Smooth muscle cell (in vitro differentiated cells): ENCODE measurements around the gene CCR7. TPM values are rescaled to one million over a fixed set of nuclear protein-coding genes. Genes with fewer than 3 reads are reported as not detected.
"Not testable (repeated sequence)": the region's sequence is repeated elsewhere in the genome, so short reads cannot be mapped to it uniquely, and the experiment has no call there.

ENCODE experiments used
- DNase-seq: peaks from one replicate; lab custom pipeline; 2025; ENCODE audit not compliant: unreplicated experiment; lab: John Stamatoyannopoulos, UW
- H2AFZ ChIP-seq: fragments of 200-600 bp; sonication (generic); 2 replicates; pipeline ENCODE4 v1.6.0; 2016; ENCODE audit warnings: antibody characterized with exemption, low read depth, mild to moderate bottlenecking
- H3F3A ChIP-seq: fragments of 200-600 bp; sonication (generic); 2 replicates; pipeline ENCODE4 v1.6.0; 2017; ENCODE audit warnings: antibody characterized with exemption, low read depth
- H3K27ac ChIP-seq: fragments of 200-600 bp; sonication (generic); 2 replicates; pipeline ENCODE4 v1.5.1; 2016; ENCODE audit warnings: low read depth, mild to moderate bottlenecking
- H3K27me3 ChIP-seq: fragments of 200-600 bp; sonication (generic); 2 replicates; pipeline ENCODE4 v1.6.1; 2016; ENCODE audit warnings: low read depth, mild to moderate bottlenecking
- H3K36me3 ChIP-seq: fragments of 200-600 bp; sonication (generic); 2 replicates; pipeline ENCODE4 v1.5.1; 2016; ENCODE audit warnings: low read depth
- H3K4me1 ChIP-seq: fragments of 200-600 bp; sonication (generic); 2 replicates; pipeline ENCODE4 v1.5.1; 2016; ENCODE audit warnings: low read depth
- H3K4me2 ChIP-seq: fragments of 200-600 bp; sonication (generic); 2 replicates; pipeline ENCODE4 v1.6.0; 2016; ENCODE audit warnings: mild to moderate bottlenecking
- H3K4me3 ChIP-seq: fragments of 200-600 bp; sonication (generic); 2 replicates; pipeline ENCODE4 v1.5.1; 2016; ENCODE audit warnings: mild to moderate bottlenecking
- H3K79me2 ChIP-seq: fragments of 200-600 bp; sonication (generic); 2 replicates; pipeline ENCODE4 v1.6.0; 2016; ENCODE audit warnings: low read depth, mild to moderate bottlenecking
- H3K9ac ChIP-seq: fragments of 200-600 bp; sonication (generic); 2 replicates; pipeline ENCODE4 v1.6.0; 2016; ENCODE audit warnings: low read depth
- H3K9me3 ChIP-seq: fragments of 200-600 bp; sonication (generic); replicated peaks from 2 replicates; pipeline ENCODE4 v1.5.1; 2016; ENCODE audit warnings: low read depth
- H4K20me1 ChIP-seq: fragments of 200-600 bp; sonication (generic); 2 replicates; pipeline ENCODE4 v1.6.0; 2016; ENCODE audit warnings: low read depth
- WGBS: methylation state at CpG from one replicate; pipeline ENCODE4 v1.1.7; 2016; ENCODE audit warnings: low lambda C conversion rate; 5-methylcytosine and 5-hydroxymethylcytosine counted together
- polyA plus RNA-seq: library from polyadenylated mRNA; unstranded; fragments of >200 nt; fragmentation: Nextera tagmentation; extraction: Ambion mirVana; gene quantifications from 2 replicates; pipeline ENCODE4 v1.2.1, GENCODE V29; 2016
- total RNA-seq: library from RNA; depleted of rRNA; stranded (reverse); fragments of >200 nt; gene quantifications from 2 replicates; pipeline ENCODE4 v1.2.3, GENCODE V29; 2014
- TF ChIP-seq, protein P1 (sequence below): fragments of 200-600 bp; sonication (generic); IDR thresholded peaks from 2 replicates; pipeline ENCODE4 v1.5.1; 2017; ENCODE audit warnings: borderline replicate concordance, mild to moderate bottlenecking, antibody characterized with exemption; ENCODE audit not compliant: insufficient read depth, poor library complexity, severe bottlenecking

Gene CCR7
- total and polyA plus RNA-seq, 2 experiments from 2014 or later, result not detected

GRCh38 chr17:40597156-40597555 is 31.9 kb upstream of the CCR7 start:
- no peaks in the 10 kb centered on the region for H3K79me2 ChIP-seq
- H3K9ac ChIP-seq, result no peak overlapping the region
- TF ChIP-seq, protein P1, sequence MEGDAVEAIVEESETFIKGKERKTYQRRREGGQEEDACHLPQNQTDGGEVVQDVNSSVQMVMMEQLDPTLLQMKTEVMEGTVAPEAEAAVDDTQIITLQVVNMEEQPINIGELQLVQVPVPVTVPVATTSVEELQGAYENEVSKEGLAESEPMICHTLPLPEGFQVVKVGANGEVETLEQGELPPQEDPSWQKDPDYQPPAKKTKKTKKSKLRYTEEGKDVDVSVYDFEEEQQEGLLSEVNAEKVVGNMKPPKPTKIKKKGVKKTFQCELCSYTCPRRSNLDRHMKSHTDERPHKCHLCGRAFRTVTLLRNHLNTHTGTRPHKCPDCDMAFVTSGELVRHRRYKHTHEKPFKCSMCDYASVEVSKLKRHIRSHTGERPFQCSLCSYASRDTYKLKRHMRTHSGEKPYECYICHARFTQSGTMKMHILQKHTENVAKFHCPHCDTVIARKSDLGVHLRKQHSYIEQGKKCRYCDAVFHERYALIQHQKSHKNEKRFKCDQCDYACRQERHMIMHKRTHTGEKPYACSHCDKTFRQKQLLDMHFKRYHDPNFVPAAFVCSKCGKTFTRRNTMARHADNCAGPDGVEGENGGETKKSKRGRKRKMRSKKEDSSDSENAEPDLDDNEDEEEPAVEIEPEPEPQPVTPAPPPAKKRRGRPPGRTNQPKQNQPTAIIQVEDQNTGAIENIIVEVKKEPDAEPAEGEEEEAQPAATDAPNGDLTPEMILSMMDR, result no peak
- H3F3A ChIP-seq, result no peaks in the 10 kb centered on the region
- H3K27ac ChIP-seq, result no peak overlapping the region
- no peaks in the 10 kb centered on the region for H3K4me1 ChIP-seq
- WGBS, result 94% methylated on average over 3 of the region's 3 CpGs
- H2AFZ ChIP-seq, result no peak overlapping the region
- no peaks in the 10 kb centered on the region for H3K36me3 ChIP-seq
- no peak overlapping the region for H3K4me2 ChIP-seq
- no peaks in the 10 kb centered on the region for H3K9me3 ChIP-seq
- no peaks in the 10 kb centered on the region for H3K27me3 ChIP-seq
- no peaks in the 10 kb centered on the region for H4K20me1 ChIP-seq
- H3K4me3 ChIP-seq, result no peak overlapping the region
- DNase-seq, result no peak

DNA sequence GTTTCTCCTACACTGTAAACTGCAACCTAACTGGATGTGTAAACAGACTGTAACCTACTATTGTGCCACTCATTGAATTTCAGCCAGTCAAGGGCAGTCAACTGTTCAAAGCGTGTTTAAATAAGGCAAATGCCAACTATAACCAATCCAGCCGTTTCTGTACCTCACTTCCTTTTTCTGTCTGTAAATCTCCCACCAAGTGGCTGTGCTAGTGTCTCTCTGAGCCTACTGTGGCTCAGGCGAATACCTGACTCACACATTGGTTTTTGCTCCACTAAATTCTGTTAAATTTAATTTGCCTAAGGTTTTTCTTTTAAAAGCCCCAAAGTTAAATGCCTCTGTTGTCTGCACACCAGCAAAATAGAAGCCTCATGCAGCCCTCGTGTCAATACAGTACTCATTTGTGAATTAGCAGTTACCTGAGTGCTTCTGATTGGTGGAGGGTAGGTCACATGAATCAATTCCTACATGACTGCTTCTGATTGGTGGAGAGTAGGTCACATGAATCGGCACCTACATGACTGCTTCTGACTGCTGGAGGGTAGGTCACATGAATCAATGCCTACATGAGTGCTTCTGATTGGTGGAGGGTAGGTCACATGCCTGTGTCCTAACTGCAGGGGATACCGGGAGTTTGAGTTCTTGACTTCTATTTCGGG is 31.1 kb upstream of the CCR7 start:
- TF ChIP-seq, protein P1, result no peak
- Histone ChIP-seq H3K79me2 (no peaks in the 10 kb centered on the region), H3K9me3 (no peaks in the 10 kb centered on the region), H4K20me1 (no peaks in the 10 kb centered on the region), H2AFZ (no peak overlapping the region), H3K27ac (no peak overlapping the region), H3K27me3 (no peaks in the 10 kb centered on the region), H3K9ac (no peak overlapping the region), H3K36me3 (no peaks in the 10 kb centered on the region), H3F3A (no peaks in the 10 kb centered on the region), H3K4me2 (no peak overlapping the region), H3K4me1 (no peaks in the 10 kb centered on the region), H3K4me3 (no peak overlapping the region)
- no peak for DNase-seq
- WGBS, result 88% methylated on average over 7 of the region's 7 CpGs

DNA sequence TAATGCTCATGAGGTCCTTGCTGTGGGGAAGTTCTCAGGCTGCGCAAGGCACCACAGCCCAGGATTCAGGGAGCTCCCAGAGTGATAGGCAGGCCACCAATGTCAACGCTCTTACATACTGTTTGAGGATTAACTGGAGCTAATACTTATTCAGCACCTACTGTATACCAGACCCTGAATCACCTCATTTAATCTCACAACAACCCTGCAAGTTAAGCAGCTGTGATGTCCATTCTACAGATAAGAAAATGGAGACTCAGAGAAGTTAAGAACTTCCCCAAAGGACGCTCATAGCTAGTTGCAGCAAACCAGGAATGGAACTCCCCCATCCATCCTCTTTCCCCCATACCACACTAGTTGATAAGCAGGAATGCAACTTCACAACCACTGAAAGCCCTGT is 25.5 kb upstream of the CCR7 start:
- Histone ChIP-seq H4K20me1 (no peaks in the 10 kb centered on the region), H3K27me3 (no peaks in the 10 kb centered on the region), H3K4me1 (no peaks in the 10 kb centered on the region), H3K27ac (no peak overlapping the region), H3K4me2 (no peak overlapping the region), H3K9me3 (no peaks in the 10 kb centered on the region), H3K9ac (no peak overlapping the region), H2AFZ (no peak overlapping the region), H3F3A (no peaks in the 10 kb centered on the region), H3K4me3 (no peak overlapping the region), H3K36me3 (no peaks in the 10 kb centered on the region), H3K79me2 (no peaks in the 10 kb centered on the region)
- DNase-seq, result no peak
- WGBS, result 89% methylated on average over 3 of the region's 3 CpGs
- TF ChIP-seq, protein P1, result no peak

GRCh38 chr17:40588552-40588951 is 23.3 kb upstream of the CCR7 start:
- Histone ChIP-seq H4K20me1 (no peaks in the 10 kb centered on the region), H3K27me3 (no peaks in the 10 kb centered on the region), H3K79me2 (no peaks in the 10 kb centered on the region), H3K4me3 (no peak overlapping the region), H3K9ac (no peak overlapping the region), H3K4me1 (no peaks in the 10 kb centered on the region), H3K4me2 (no peak overlapping the region), H2AFZ (no peak overlapping the region), H3K36me3 (no peaks in the 10 kb centered on the region), H3K27ac (no peak overlapping the region), H3F3A (no peaks in the 10 kb centered on the region), H3K9me3 (no peaks in the 10 kb centered on the region)
- 91% methylated on average over 2 of the region's 2 CpGs for WGBS
- DNase-seq, result no peak
- TF ChIP-seq, protein P1, result no peak

DNA sequence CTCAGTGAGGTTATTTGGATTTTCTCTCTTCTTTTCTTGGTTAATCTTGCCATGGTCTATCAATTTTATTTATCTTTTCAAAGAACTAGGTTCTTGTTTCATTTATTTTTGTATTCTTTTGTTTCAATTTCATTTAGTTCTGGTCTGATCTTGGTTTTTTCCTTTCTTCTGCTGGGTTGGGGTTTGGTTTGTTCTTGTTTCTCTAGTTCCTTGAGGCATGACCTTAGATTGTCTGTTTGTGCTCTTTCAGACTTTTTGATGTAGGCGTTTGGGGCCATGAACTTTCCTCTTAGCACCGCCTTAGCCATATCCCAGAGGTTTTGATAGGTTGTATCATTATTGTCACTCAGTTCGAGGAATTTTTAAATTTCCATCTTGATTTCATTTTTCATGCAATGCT is 21.0 kb upstream of the CCR7 start:
- WGBS, result 86% methylated on average over 3 of the region's 3 CpGs
- H3K4me3 ChIP-seq, H3K9me3 ChIP-seq, H3K9ac ChIP-seq, H3K4me1 ChIP-seq, H3K27me3 ChIP-seq, H3K36me3 ChIP-seq, H4K20me1 ChIP-seq, DNase-seq, H3K4me2 ChIP-seq, H3K79me2 ChIP-seq, H3F3A ChIP-seq, H2AFZ ChIP-seq, H3K27ac ChIP-seq: not testable (repeated sequence)

DNA sequence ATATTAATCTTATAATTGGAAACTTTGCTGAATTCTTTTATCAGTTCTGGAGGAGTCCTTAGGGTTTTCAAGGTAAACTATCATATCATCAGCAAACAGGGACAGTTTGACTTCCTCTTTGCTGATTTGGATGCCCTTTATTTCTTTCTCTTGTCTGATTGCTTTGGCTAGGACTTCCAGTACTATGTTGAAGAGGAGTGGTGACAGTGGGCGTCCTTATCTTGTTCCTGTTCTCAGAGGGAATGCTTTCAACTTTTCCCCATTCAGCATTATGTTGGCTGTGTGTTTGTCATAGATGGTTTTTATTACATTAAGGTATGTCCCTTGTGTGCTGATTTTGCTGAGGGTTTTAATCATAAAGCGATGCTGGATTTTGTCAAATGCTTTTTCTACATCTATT is 19.7 kb upstream of the CCR7 start:
- WGBS, result 83% methylated on average over 2 of the region's 2 CpGs
- not testable (repeated sequence) for H3K4me1 ChIP-seq, H2AFZ ChIP-seq, H3K27ac ChIP-seq, H3K79me2 ChIP-seq, H3K4me3 ChIP-seq, H3K27me3 ChIP-seq, H3K9me3 ChIP-seq, H3K4me2 ChIP-seq, H3K9ac ChIP-seq, H4K20me1 ChIP-seq, H3F3A ChIP-seq, H3K36me3 ChIP-seq, DNase-seq
